Measurements from ENCODE around the gene SLC15A1. TPM values are rescaled to one million over a fixed set of nuclear protein-coding genes. Genes with fewer than 3 reads are reported as not detected.

The SLC15A1 gene
- total RNA-seq, 2 donors from 2014 or later, result 0.53 to 0.81 TPM

- Mint-ChIP-seq H3K36me3 (ENCODE audit: low read depth) (no peaks in the 10 kb centered on the region), H3K4me3 (no peak overlapping the region), H3K9me3 (peaks cover 38% of the 10 kb centered on the region), H3K27me3 (ENCODE audit: insufficient read depth) (no peaks in the 10 kb centered on the region), H3K27ac (no peak overlapping the region), H3K4me1 (peaks cover 2% of the 10 kb centered on the region)
- WGBS, 2 experiments (ENCODE audit: insufficient coverage in 1 of 2, insufficient read length in 1 of 2), result 92% methylated on average over 1 of the region's 1 CpG
- Histone ChIP-seq H3K4me1 (ENCODE audit: control insufficient read depth, insufficient read depth, low read length) (no peaks in the 10 kb centered on the region), H3K27ac (ENCODE audit: low read depth, low read length) (no peak overlapping the region), H3K4me3 (ENCODE audit: low read length) (no peak overlapping the region), H3K9ac (ENCODE audit: extremely low read depth, low read length, poor library complexity, severe bottlenecking) (no peak overlapping the region), H3K36me3 (ENCODE audit: control insufficient read depth, insufficient read depth, low read length) (no peaks in the 10 kb centered on the region), H3K9me3 (ENCODE audit: control insufficient read depth, low read length) (peaks cover 9% of the 10 kb centered on the region), H3K27me3 (ENCODE audit: control insufficient read depth, insufficient read depth, low read length, poor library complexity, severe bottlenecking) (no peaks in the 10 kb centered on the region)
- TF ChIP-seq, protein P1, sequence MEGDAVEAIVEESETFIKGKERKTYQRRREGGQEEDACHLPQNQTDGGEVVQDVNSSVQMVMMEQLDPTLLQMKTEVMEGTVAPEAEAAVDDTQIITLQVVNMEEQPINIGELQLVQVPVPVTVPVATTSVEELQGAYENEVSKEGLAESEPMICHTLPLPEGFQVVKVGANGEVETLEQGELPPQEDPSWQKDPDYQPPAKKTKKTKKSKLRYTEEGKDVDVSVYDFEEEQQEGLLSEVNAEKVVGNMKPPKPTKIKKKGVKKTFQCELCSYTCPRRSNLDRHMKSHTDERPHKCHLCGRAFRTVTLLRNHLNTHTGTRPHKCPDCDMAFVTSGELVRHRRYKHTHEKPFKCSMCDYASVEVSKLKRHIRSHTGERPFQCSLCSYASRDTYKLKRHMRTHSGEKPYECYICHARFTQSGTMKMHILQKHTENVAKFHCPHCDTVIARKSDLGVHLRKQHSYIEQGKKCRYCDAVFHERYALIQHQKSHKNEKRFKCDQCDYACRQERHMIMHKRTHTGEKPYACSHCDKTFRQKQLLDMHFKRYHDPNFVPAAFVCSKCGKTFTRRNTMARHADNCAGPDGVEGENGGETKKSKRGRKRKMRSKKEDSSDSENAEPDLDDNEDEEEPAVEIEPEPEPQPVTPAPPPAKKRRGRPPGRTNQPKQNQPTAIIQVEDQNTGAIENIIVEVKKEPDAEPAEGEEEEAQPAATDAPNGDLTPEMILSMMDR (conservative IDR thresholded peaks at IDR 0.05), result no peak
- no peak for DNase-seq
Measured at GRCh38 chr13:98738993-98739392, 13.5 kb downstream of the SLC15A1 start.

DNA sequence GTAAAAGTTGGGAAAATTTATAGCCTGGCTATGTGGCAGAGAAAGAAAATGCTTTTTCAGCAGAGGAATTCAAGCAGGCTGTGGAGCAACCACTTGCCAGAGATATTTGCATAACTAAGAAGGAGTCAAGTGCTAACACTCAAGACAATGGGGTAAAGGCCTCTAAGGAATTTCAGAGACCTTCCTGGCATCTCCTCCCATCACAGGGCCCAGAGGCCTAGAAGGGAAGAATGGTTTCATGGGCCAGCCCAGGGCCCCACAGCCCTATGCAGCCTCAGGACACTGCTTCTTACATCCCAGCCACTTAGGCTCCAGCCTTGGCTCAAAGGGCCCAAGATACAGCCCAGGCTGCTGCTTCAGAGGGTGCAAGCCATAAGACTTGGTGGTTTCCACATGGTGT lies 14.3 kb downstream of the SLC15A1 start:
- H3K9ac ChIP-seq (ENCODE audit: extremely low read depth, low read length, poor library complexity, severe bottlenecking), result no peak overlapping the region
- Mint-ChIP-seq H3K36me3 (ENCODE audit: low read depth) (no peaks in the 10 kb centered on the region), H3K9me3 (peaks cover 38% of the 10 kb centered on the region), H3K27ac (no peak overlapping the region), H3K4me3 (no peak overlapping the region), H3K4me1 (peaks cover 2% of the 10 kb centered on the region), H3K27me3 (ENCODE audit: insufficient read depth) (no peaks in the 10 kb centered on the region)
- H3K27me3 ChIP-seq (ENCODE audit: control insufficient read depth, insufficient read depth, low read length, poor library complexity, severe bottlenecking), result no peaks in the 10 kb centered on the region
- no peaks in the 10 kb centered on the region for H3K4me1 ChIP-seq (ENCODE audit: control insufficient read depth, insufficient read depth, low read length)
- H3K36me3 ChIP-seq (ENCODE audit: control insufficient read depth, insufficient read depth, low read length), result no peaks in the 10 kb centered on the region
- DNase-seq, result peak; percentile 57
- H3K27ac ChIP-seq (ENCODE audit: low read depth, low read length), result no peak overlapping the region
- peaks cover 9% of the 10 kb centered on the region for H3K9me3 ChIP-seq (ENCODE audit: control insufficient read depth, low read length)
- TF ChIP-seq, protein P1 (conservative IDR thresholded peaks at IDR 0.05), result no peak
- no peak overlapping the region for H3K4me3 ChIP-seq (ENCODE audit: low read length)

DNA sequence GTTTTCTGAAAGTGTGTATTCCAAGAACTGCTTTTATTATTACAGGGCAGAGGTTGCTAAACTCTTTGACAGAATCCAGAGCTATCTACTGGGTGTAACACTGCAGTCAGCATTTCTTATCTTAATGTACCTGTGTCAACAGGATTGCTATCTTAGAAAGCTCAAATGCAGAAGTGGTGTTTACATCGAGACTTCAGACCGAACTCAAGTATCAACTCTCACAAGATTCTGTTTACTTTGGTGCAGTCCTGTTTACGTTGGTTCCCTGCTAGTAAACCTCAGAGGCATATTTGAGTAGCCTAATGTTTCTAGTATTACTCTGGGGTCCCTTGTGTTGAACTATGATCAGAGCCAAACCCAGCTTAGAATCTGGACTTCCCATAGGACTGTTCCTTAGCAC lies 20.5 kb downstream of the SLC15A1 start:
- H3K27me3 ChIP-seq (ENCODE audit: control insufficient read depth, insufficient read depth, low read length, poor library complexity, severe bottlenecking), result no peaks in the 10 kb centered on the region
- no peak for DNase-seq
- H3K9ac ChIP-seq (ENCODE audit: extremely low read depth, low read length, poor library complexity, severe bottlenecking), result no peak overlapping the region
- Mint-ChIP-seq H3K27me3 (ENCODE audit: insufficient read depth) (peaks cover 2% of the 10 kb centered on the region), H3K9me3 (peaks cover 12% of the 10 kb centered on the region), H3K4me1 (peaks cover 11% of the 10 kb centered on the region), H3K4me3 (no peak overlapping the region), H3K36me3 (ENCODE audit: low read depth) (no peaks in the 10 kb centered on the region), H3K27ac (no peak overlapping the region)
- H3K4me1 ChIP-seq (ENCODE audit: control insufficient read depth, insufficient read depth, low read length), result no peaks in the 10 kb centered on the region
- H3K9me3 ChIP-seq (ENCODE audit: control insufficient read depth, low read length), result no peaks in the 10 kb centered on the region
- WGBS, 2 experiments (ENCODE audit: insufficient coverage in 1 of 2, insufficient read length in 1 of 2), result 88 to 94% methylated on average over 3 of the region's 3 CpGs
- H3K4me3 ChIP-seq (ENCODE audit: low read length), result no peak overlapping the region
- no peaks in the 10 kb centered on the region for H3K36me3 ChIP-seq (ENCODE audit: control insufficient read depth, insufficient read depth, low read length)
- no peak overlapping the region for H3K27ac ChIP-seq (ENCODE audit: low read depth, low read length)
- TF ChIP-seq, protein P1 (conservative IDR thresholded peaks at IDR 0.05), result no peak
